Transverse colon (tissue), 4 donors: ENCODE data around the gene DNAJA3. TPM values are rescaled to one million over a fixed set of nuclear protein-coding genes. Genes with fewer than 3 reads are reported as not detected.
A peak's percentile ranks its signal among the peaks of the same experiment; 100 is the strongest.

Experiments used
- DNase-seq: peaks from one replicate; pipeline ENCODE4 v3.0.0-alpha.2; 2019
- H3K27ac ChIP-seq, 4 donors: fragments of 200-600 bp; sonication (generic); 2 replicates each; pipeline ENCODE4 v1.5.1; 2016 to 2018; ENCODE audit warnings: inconsistent platforms in 4 of 4
- H3K27me3 ChIP-seq: fragments of 200-600 bp; sonication (generic); 2 replicates; pipeline ENCODE4 v1.5.1; 2017; ENCODE audit warnings: inconsistent platforms
- H3K36me3 ChIP-seq, 4 donors: fragments of 200-600 bp; sonication (generic); 2 replicates each; pipeline ENCODE4 v1.5.1; 2017 to 2019; ENCODE audit warnings: inconsistent platforms in 4 of 4
- H3K4me1 ChIP-seq, 4 donors: fragments of 200-600 bp; sonication (generic); 2 replicates each; pipeline ENCODE4 v1.5.1; 2017 to 2020; ENCODE audit warnings: inconsistent platforms in 4 of 4
- H3K4me3 ChIP-seq, 4 donors: fragments of 200-600 bp; sonication (generic); 1 replicate in 1 of 4; 2 replicates in 3 of 4; pipeline versions ENCODE4 v1.5.1 to v1.6.1; 2017 to 2019; ENCODE audit warnings: inconsistent platforms in 4 of 4
- H3K9me3 ChIP-seq, 2 donors: fragments of 200-600 bp; sonication (generic); 2 replicates each; pipeline ENCODE4 v1.5.1; 2017 to 2019; ENCODE audit warnings: inconsistent platforms in 2 of 2
- CTCF ChIP-seq, 5 experiments: fragments of 200-600 bp in 3 of 5; fragments of 450-650 bp in 2 of 5; sonication (generic) in 3 of 5; IDR thresholded peaks; 1 replicate in 2 of 5; 2 replicates in 3 of 5; pipeline ENCODE4 v1.5.1; 2016 to 2017; ENCODE audit warnings: antibody characterized with exemption in 5 of 5, inconsistent platforms in 3 of 5, mild to moderate bottlenecking in 2 of 5, moderate library complexity in 1 of 5
- EP300 ChIP-seq: sonication (generic); formaldehyde crosslinking; IDR thresholded peaks from one replicate; pipeline ENCODE4 v1.6.1; 2017; ENCODE audit warnings: antibody characterized with exemption, low read depth
- POLR2A ChIP-seq: fragments of 450-650 bp; IDR thresholded peaks from one replicate; pipeline ENCODE4 v1.6.1; 2016; ENCODE audit warnings: antibody characterized with exemption, mild to moderate bottlenecking, moderate library complexity
- POLR2AphosphoS5 ChIP-seq, 3 donors: sonication (generic); formaldehyde crosslinking; IDR thresholded peaks; one replicate each; pipeline ENCODE4 v1.6.1; 2016; ENCODE audit warnings: antibody characterized with exemption in 3 of 3
- WGBS, 2 donors: methylation state at CpG; one replicate each; pipeline ENCODE4 v1.1.5; 2018; ENCODE audit warnings: low coverage in 1 of 2; 5-methylcytosine and 5-hydroxymethylcytosine counted together
- in situ Hi-C, 4 donors: fragments of 200-750 bp; cut with MboI; loops; one replicate each; pipeline versions ENCODE4 v1.15.0 to v1.15.1; 2017; ENCODE audit warnings: low sequenced_read_pairs in 3 of 4, low pct_ligation_motif_present in 1 of 4, low pct_unique_long_range_greater_than_20kb in 1 of 4
- intact Hi-C: fragments of 100-400 bp; cut with DNase I; formaldehyde crosslinking; loops from one replicate; pipeline ENCODE4 v1.15.1; 2023; ENCODE audit warnings: low total_unique reads
- total RNA-seq, 4 donors: library from RNA; depleted of rRNA; stranded (reverse); fragments of >200 nt; gene quantifications; one replicate each; pipeline ENCODE4 v1.1.0, GENCODE V29; 2016

The DNAJA3 gene
- total RNA-seq, 4 donors from 2014 or later: 49.0 to 126 (median 75.5) TPM

DNA sequence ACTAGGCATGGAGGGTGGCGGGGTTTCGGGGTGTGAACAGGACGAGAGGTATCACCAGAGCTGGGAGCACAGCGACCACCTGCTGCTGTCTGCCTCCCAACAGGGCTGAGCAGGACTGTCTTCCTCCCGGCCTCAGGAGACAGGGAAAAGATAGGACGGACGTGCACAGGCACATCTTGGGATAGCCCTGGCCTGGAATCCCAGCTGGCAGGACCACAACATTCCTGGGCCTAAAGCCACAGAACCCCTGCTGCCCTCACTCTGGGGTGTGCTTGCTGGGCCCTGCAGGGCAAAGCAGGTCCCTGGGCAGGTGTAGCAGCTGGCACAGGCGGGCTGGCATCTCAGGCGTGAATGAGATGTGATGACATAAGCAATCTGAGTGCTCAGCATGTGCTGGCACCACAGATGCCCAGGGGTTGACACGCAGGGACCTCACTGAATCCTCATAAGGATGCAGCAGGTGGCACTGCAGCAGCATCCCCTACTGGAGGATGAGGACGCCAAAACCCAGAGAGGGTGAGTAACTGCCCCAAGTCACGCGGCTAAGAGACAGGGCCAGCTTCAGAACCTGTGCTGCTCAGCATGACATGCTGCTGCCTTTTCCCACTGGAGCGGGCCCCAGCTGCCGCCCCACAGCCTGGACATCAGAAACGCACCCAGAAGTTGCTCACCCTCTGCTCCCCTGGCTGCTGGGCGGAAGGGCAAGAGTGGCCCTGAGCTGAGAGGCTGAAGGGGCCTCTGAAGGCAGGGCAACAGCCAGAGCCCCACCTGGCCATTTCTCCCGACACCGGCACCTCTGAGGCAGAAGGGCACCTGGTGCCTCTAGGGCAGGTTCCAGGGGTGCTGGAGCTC is 16.4 kb upstream of the DNAJA3 start:
- intact Hi-C loops: no loop called here
- 92 to 100% methylated on average over 2 to 19 of the region's 19 CpGs for WGBS, 2 donors

DNA sequence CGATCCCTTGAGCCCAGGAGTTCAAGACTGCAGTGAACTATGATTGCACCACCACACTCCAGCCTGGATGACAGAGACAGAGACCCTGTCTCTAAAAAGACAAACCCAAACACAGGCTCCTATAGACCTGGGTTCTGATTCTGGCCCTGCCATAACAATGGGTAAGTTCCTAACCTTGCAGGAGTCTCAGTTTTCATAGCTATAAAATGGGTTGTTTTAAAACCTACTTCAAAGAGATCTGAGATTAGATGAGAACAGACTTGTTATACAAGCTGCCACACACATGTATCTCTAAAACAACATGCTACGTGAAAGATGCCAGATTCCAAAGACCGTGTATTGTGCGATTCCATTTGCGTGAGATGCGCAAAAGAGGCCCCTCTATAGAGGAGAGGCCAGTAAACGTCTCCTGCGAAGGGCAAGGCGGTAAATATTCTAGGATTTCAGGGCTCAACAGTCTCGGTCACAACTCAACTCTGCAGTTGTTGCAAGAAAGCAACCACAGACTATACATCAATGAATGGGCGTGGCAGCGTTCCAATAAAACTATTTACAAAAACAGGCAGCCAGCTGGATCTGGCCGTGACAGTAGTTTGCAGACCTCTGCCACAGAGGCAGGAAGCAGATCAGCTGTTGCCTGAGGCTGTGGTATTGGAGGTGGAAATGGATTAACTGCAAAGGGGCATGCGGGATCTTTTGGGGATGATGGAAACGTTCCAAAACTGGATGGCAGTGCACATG is 15.2 kb upstream of the DNAJA3 start:
- H3K27me3 ChIP-seq: no peaks in the 10 kb centered on the region
- peak overlapping the region; percentile 50 to 66 (median 60) for H3K27ac ChIP-seq
- in situ Hi-C loops (loop anchor here in 1 of 4 donors (10.0 kb wide), 1 partner anchor 56 kb away; the partner anchor contains the start of gene PAM16), intact Hi-C loops (no loop called here)
- H3K9me3 ChIP-seq: no peaks in the 10 kb centered on the region
- H3K36me3 ChIP-seq: peaks cover 0 to 7% (median 3%) of the 10 kb centered on the region in 4 donors
- peak; percentile 29 to 62 (median 55) for TF ChIP-seq POLR2AphosphoS5 (IDR thresholded peaks at IDR 0.05)
- TF ChIP-seq EP300: no peak
- 57 to 62% methylated on average over 12 to 15 of the region's 15 CpGs for WGBS, 2 donors
- no peak overlapping the region for H3K4me3 ChIP-seq
- peak; percentile 57 for DNase-seq
- H3K4me1 ChIP-seq: peaks cover 12 to 36% (median 21%) of the 10 kb centered on the region in 4 donors

More for the DNA sequence above, 16.4 kb upstream of the DNAJA3 start:
- Histone ChIP-seq H3K4me1 (peaks cover 1 to 24% (median 11%) of the 10 kb centered on the region in 4 donors), H3K27me3 (no peaks in the 10 kb centered on the region), H3K4me3 (no peak overlapping the region), H3K27ac (no peak overlapping the region), H3K9me3 (no peaks in the 10 kb centered on the region), H3K36me3 (peaks cover 0 to 13% (median 3%) of the 10 kb centered on the region in 4 donors)
- no peak for DNase-seq
- in situ Hi-C loops: loop anchor here in 1 of 4 donors (10.0 kb wide), 1 partner anchor 55 kb away; the partner anchor contains the start of gene PAM16
- TF ChIP-seq POLR2A: no peak
- TF ChIP-seq POLR2AphosphoS5 (IDR thresholded peaks at IDR 0.05): no peak
- no peak for TF ChIP-seq EP300
- TF ChIP-seq CTCF (IDR thresholded peaks at IDR 0.05): no peak

- in situ Hi-C loops (loop anchor here in 1 of 4 donors (10.0 kb wide), 1 partner anchor 57 kb away; the partner anchor contains the start of gene PAM16), intact Hi-C loops (no loop called here)
- TF ChIP-seq CTCF (IDR thresholded peaks at IDR 0.05): no peak
- no peak for TF ChIP-seq EP300
- no peak for TF ChIP-seq POLR2AphosphoS5 (IDR thresholded peaks at IDR 0.05)
- no peak for TF ChIP-seq POLR2A
- Histone ChIP-seq H3K36me3 (peaks cover 0 to 6% (median 0%) of the 10 kb centered on the region in 4 donors), H3K9me3 (no peaks in the 10 kb centered on the region), H3K27me3 (no peaks in the 10 kb centered on the region), H3K4me3 (no peak overlapping the region), H3K27ac (peak overlapping the region; percentile 50 to 66 (median 60)), H3K4me1 (peaks cover 13 to 38% (median 21%) of the 10 kb centered on the region in 4 donors)
- WGBS, 2 donors: 87% methylated on average over 12 of the region's 16 CpGs; no CpG with 5 or more reads in 1 of the 2 donors
- DNase-seq: no peak
Observed at GRCh38 chr16:4411684-4412083, 14.0 kb upstream of the DNAJA3 start.

- Histone ChIP-seq H3K27me3 (no peaks in the 10 kb centered on the region), H3K4me1 (peaks cover 18 to 42% (median 26%) of the 10 kb centered on the region in 4 donors), H3K9me3 (no peaks in the 10 kb centered on the region), H3K27ac (peak overlapping the region; percentile 50 to 66 (median 60)), H3K36me3 (peaks cover 0 to 3% (median 0%) of the 10 kb centered on the region in 4 donors), H3K4me3 (no peak overlapping the region)
- WGBS, 2 donors: 90% methylated on average over 8 of the region's 8 CpGs; no CpG with 5 or more reads in 1 of the 2 donors
- in situ Hi-C loops: loop anchor here in 1 of 4 donors (10.0 kb wide), 1 partner anchor 57 kb away; the partner anchor contains the start of gene PAM16
- TF ChIP-seq POLR2A (no peak), CTCF (IDR thresholded peaks at IDR 0.05) (no peak), POLR2AphosphoS5 (IDR thresholded peaks at IDR 0.05) (no peak), EP300 (no peak)
- intact Hi-C loops: no loop called here
- no peak for DNase-seq
Observed at GRCh38 chr16:4412159-4412558, 13.5 kb upstream of the DNAJA3 start.
